ENCODE data around the gene FAM98B.

- TF ChIP-seq CTCF (conservative IDR thresholded peaks at IDR 0.05; ENCODE audit: low read length), result no peak
- TF ChIP-seq EZH2phosphoT487 (IDR thresholded peaks at IDR 0.05; ENCODE audit: borderline replicate concordance, low read depth, low read length), result no peak
Observed at GRCh38 chr15:38528294-38528693, 74.4 kb downstream of the FAM98B start.

Measured in OCI-LY7 (cell line).